ENCODE data around the gene LIN7A. TPM values are rescaled to one million over a fixed set of nuclear protein-coding genes. Genes with fewer than 3 reads are reported as not detected.

The LIN7A gene
- total RNA-seq, 1 donor from 2014 or later = 0.80 TPM

DNA sequence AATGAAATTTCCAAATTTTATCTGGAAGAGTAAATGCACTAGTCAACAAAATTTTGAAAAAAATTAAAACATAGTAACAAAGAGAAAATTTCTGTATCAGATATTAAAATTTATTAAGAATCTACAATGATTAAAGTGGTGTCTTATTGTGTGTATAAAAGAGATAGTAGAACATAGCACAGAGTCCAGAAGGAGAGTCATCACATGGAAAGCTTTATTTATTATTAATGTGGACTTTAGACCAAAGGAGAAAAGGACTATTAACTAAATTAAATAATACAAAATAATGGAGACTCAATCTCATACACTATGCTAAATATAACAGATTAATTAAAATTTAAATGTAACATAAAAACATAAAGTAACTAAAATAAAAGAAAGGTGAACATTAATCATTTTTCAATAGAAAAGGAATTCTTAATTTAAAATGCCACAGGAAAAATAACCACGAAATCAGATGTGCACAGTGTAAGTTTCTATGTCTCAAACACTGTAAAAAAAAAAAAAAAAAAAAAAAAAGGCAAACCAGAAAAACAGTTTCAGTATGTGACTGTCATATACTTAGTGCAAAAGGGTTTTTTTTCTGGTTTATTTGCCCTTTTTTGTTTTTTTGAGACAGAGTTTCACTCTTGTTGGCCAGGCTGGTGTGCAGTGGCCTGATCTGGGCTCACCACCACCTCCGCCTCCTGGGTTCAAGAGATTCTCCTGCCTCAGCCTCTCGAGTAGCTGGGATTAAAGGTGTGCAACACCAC lies 125.6 kb downstream of the LIN7A start:
- H3K4me1 Mint-ChIP-seq (ENCODE audit: low read depth) = no peaks in the 10 kb centered on the region
- H3K4me3 Mint-ChIP-seq (ENCODE audit: unreplicated experiment) = no peak overlapping the region
- DNase-seq (ENCODE audit: low spot score) = no peak
- H3K27ac Mint-ChIP-seq (ENCODE audit: unreplicated experiment) = no peak overlapping the region
- H3K9me3 Mint-ChIP-seq (ENCODE audit: low read depth) = no peaks in the 10 kb centered on the region
- peaks cover 4% of the 10 kb centered on the region for H3K36me3 Mint-ChIP-seq (ENCODE audit: low read depth)
- H3K27me3 Mint-ChIP-seq (ENCODE audit: low read depth) = no peaks in the 10 kb centered on the region
- TF ChIP-seq, protein P1, sequence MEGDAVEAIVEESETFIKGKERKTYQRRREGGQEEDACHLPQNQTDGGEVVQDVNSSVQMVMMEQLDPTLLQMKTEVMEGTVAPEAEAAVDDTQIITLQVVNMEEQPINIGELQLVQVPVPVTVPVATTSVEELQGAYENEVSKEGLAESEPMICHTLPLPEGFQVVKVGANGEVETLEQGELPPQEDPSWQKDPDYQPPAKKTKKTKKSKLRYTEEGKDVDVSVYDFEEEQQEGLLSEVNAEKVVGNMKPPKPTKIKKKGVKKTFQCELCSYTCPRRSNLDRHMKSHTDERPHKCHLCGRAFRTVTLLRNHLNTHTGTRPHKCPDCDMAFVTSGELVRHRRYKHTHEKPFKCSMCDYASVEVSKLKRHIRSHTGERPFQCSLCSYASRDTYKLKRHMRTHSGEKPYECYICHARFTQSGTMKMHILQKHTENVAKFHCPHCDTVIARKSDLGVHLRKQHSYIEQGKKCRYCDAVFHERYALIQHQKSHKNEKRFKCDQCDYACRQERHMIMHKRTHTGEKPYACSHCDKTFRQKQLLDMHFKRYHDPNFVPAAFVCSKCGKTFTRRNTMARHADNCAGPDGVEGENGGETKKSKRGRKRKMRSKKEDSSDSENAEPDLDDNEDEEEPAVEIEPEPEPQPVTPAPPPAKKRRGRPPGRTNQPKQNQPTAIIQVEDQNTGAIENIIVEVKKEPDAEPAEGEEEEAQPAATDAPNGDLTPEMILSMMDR (IDR thresholded peaks at IDR 0.05) = no peak

DNA sequence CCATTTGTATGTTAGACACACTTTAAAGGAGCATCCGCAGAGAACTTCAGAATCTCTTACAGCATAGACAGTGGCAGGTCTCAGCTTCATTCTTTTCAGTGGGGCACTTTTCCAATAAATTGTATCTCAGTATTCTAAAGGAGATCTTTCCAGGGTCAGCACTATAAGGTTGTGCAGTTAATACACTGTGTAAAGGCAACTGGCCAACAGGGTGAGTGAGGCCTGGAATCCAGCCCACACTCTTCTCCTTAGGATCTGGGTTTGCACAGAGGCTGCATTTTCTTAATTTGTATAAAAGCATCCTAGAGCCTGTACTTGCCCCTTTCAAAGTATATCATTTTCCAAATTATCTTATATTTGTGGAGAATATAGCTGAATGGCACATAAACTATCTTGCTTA lies 126.9 kb downstream of the LIN7A start:
- peaks cover 4% of the 10 kb centered on the region for H3K36me3 Mint-ChIP-seq (ENCODE audit: low read depth)
- H3K4me1 Mint-ChIP-seq (ENCODE audit: low read depth) = no peaks in the 10 kb centered on the region
- H3K27me3 Mint-ChIP-seq (ENCODE audit: low read depth) = no peaks in the 10 kb centered on the region
- TF ChIP-seq, protein P1 (IDR thresholded peaks at IDR 0.05) = no peak
- no peak overlapping the region for H3K4me3 Mint-ChIP-seq (ENCODE audit: unreplicated experiment)
- DNase-seq (ENCODE audit: low spot score) = no peak
- H3K9me3 Mint-ChIP-seq (ENCODE audit: low read depth) = no peaks in the 10 kb centered on the region
- H3K27ac Mint-ChIP-seq (ENCODE audit: unreplicated experiment) = no peak overlapping the region

DNA sequence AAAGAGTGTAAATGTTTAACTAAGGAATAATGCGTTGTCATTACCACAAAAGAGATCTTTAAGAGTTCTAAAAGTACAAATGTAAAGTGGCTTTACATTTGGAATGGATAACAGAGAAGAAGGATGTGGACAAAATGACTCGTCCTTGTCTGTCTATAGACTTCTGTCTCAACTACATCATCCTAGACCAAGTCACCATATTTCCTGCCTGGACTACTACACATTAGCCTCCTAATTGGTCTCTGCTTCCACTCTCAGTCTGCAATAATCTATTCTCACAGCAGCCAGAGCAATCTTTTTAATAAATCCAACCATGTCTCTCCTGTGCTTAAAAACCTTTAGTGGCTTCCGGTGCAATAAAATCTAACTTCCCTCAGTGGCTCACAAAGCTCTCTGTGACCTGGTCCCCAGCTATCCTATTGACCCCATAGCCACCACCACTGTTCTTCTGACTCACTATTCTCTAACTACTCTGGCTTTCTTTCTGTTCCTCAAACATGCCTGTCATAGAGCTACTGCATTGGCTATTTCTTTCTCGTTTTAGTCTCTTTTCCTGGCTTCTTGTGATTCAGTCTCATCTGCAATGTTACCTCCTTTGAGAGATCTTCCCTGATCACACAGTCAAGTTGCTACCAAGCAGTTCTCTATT lies 130.0 kb downstream of the LIN7A start:
- DNase-seq (ENCODE audit: low spot score) = no peak
- no peak overlapping the region for H3K4me3 Mint-ChIP-seq (ENCODE audit: unreplicated experiment)
- H3K36me3 Mint-ChIP-seq (ENCODE audit: low read depth) = peaks cover 8% of the 10 kb centered on the region
- TF ChIP-seq, protein P1 (IDR thresholded peaks at IDR 0.05) = no peak
- H3K27me3 Mint-ChIP-seq (ENCODE audit: low read depth) = no peaks in the 10 kb centered on the region
- H3K4me1 Mint-ChIP-seq (ENCODE audit: low read depth) = no peaks in the 10 kb centered on the region
- H3K9me3 Mint-ChIP-seq (ENCODE audit: low read depth) = no peaks in the 10 kb centered on the region
- no peak overlapping the region for H3K27ac Mint-ChIP-seq (ENCODE audit: unreplicated experiment)

DNA sequence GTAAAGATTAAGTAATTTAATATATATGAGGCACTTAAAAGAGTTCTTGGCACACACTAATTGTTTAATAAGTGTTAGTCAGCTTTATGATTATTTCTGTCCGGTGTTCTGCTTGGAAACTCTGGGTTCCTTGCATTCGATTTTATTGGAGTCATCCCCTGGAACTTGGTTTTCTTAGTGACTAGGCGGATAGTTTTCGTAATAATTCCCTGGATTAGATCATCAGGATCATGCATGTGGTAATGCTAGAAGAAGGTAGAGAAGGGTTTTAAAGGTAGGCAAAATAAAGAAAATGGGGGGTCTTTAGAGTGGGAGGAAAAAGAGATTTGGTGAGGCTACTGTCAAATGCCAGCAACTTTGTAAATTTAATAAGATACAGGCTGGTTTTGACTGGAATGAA lies 132.6 kb downstream of the LIN7A start:
- peaks cover 9% of the 10 kb centered on the region for H3K36me3 Mint-ChIP-seq (ENCODE audit: low read depth)
- peaks cover 3% of the 10 kb centered on the region for H3K9me3 Mint-ChIP-seq (ENCODE audit: low read depth)
- H3K27ac Mint-ChIP-seq (ENCODE audit: unreplicated experiment) = no peak overlapping the region
- no peaks in the 10 kb centered on the region for H3K27me3 Mint-ChIP-seq (ENCODE audit: low read depth)
- H3K4me3 Mint-ChIP-seq (ENCODE audit: unreplicated experiment) = no peak overlapping the region
- no peak for DNase-seq (ENCODE audit: low spot score)
- TF ChIP-seq, protein P1 (IDR thresholded peaks at IDR 0.05) = no peak
- no peaks in the 10 kb centered on the region for H3K4me1 Mint-ChIP-seq (ENCODE audit: low read depth)

DNA sequence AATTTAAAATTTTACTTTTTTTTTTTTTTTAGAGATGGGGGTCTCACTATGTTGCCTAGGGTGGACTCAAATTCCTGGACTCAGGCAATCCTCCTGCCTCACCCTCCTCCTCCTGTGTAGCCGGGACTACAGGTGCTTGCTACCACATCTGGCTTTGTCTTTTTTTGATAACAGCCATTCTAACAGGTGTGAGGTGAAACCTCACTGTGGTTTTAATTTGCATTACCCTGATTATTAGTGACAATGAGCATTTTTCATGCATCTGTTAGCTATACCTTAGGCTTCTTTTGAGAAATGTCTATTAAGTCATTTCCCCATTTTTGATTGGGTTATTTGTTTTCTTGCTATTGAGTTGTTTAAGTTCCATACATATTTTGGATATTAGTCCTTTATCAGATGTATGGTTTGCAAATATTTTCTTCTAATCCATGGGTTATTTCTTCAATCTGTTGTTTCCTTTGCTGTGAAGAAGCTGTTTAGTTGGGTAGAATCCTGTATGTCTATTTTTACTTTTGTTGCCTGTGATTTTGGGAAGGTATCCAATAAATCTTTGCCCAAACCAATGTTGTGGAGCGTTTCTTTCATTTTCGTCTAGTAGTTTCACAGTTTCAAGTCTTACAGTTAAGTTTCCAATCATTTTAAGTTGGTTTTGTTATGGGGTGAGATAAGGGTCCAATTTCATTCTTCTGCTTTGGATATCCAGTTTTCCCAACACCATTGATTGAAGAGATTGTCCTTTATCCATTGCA lies 134.9 kb downstream of the LIN7A start:
- H3K36me3 Mint-ChIP-seq (ENCODE audit: low read depth) = peaks cover 5% of the 10 kb centered on the region
- no peak for DNase-seq (ENCODE audit: low spot score)
- no peak overlapping the region for H3K4me3 Mint-ChIP-seq (ENCODE audit: unreplicated experiment)
- H3K4me1 Mint-ChIP-seq (ENCODE audit: low read depth) = no peaks in the 10 kb centered on the region
- H3K27me3 Mint-ChIP-seq (ENCODE audit: low read depth) = no peaks in the 10 kb centered on the region
- TF ChIP-seq, protein P1 (IDR thresholded peaks at IDR 0.05) = no peak
- no peak overlapping the region for H3K27ac Mint-ChIP-seq (ENCODE audit: unreplicated experiment)
- H3K9me3 Mint-ChIP-seq (ENCODE audit: low read depth) = peaks cover 3% of the 10 kb centered on the region

All from chondrocyte (in vitro differentiated cells).